Measurements from ENCODE around the gene KCNK1. TPM values are rescaled to one million over a fixed set of nuclear protein-coding genes. Genes with fewer than 3 reads are reported as not detected.

KCNK1 gene
- total RNA-seq, 2 donors from 2014 or later, result 5.2 to 6.3 TPM

DNA sequence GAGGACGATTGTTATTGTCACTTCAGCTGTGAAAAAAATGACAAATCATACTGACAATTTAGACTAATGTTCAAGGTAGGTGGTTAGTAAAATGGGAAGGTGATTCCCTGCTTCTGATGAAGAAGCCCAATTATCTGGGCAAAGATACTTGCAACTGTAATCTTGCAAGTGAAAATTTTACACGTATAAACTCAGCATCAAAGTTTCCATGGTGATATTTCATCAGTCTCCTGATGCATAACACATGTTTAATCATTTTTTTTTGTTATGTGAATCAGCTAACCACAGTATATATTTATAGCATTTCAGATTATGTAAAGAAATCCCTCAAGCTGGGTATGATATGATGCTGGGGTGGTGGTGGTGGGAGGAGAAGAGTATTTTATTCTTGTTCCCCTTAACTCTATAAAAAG lies 16.4 kb upstream of the KCNK1 start:
- H3K27me3 ChIP-seq, result peaks cover 0 to 4% of the 10 kb centered on the region in 2 donors
- no peak overlapping the region for H3K4me3 ChIP-seq
- 30 to 34% methylated on average over 2 of the region's 2 CpGs for WGBS, 2 donors
- H3K9me3 ChIP-seq, result no peaks in the 10 kb centered on the region
- intact Hi-C loops (cut with DNase I), result no loop called here
- no peaks in the 10 kb centered on the region for H3K36me3 ChIP-seq (replicated peaks in 1 of 2; ENCODE audit: insufficient read depth in 1 of 2, low read depth in 2 of 2)
- DNase-seq, result no peak
- no peak overlapping the region for H3K27ac ChIP-seq
- TF ChIP-seq POLR2A (IDR thresholded peaks at IDR 0.05), result no peak
- TF ChIP-seq, protein P1, sequence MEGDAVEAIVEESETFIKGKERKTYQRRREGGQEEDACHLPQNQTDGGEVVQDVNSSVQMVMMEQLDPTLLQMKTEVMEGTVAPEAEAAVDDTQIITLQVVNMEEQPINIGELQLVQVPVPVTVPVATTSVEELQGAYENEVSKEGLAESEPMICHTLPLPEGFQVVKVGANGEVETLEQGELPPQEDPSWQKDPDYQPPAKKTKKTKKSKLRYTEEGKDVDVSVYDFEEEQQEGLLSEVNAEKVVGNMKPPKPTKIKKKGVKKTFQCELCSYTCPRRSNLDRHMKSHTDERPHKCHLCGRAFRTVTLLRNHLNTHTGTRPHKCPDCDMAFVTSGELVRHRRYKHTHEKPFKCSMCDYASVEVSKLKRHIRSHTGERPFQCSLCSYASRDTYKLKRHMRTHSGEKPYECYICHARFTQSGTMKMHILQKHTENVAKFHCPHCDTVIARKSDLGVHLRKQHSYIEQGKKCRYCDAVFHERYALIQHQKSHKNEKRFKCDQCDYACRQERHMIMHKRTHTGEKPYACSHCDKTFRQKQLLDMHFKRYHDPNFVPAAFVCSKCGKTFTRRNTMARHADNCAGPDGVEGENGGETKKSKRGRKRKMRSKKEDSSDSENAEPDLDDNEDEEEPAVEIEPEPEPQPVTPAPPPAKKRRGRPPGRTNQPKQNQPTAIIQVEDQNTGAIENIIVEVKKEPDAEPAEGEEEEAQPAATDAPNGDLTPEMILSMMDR (IDR thresholded peaks at IDR 0.05), result no peak
- no peak for ATAC-seq
- H3K4me1 ChIP-seq, result no peaks in the 10 kb centered on the region

DNA sequence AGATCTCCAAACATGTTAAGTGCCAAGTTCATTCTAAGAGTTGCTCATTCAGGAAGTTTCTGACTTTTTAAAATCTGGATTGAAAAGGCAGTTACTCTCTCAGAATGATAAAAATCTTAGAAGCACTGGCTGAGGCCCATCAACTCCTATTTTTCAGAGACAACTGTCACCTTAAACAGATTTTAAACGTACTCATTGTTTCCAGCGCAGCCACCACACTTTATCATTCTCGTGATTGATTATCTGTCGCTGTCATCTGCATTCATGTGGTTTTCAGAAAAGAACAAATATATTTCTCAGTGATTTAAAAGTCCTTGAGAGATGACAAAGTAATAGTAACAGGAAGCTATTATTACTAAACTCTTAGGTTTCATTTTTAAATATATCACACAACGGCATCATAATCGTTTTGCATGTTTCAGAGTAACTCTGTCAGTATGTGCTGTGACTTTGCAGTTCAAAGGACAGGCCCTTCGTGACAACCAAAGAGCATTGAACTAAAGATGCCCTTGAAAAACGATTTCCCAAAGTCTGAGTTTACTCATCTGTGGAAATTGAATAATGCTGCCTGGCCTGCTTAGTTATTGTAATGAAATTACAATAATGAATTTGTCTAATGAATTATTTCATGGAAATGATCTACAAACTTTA lies 14.9 kb upstream of the KCNK1 start:
- DNase-seq (no peak), ATAC-seq (no peak)
- Histone ChIP-seq H3K27ac (no peak overlapping the region), H3K9me3 (no peaks in the 10 kb centered on the region), H3K27me3 (peaks cover 0 to 4% of the 10 kb centered on the region in 2 donors), H3K36me3 (replicated peaks in 1 of 2; ENCODE audit: insufficient read depth in 1 of 2, low read depth in 2 of 2) (no peaks in the 10 kb centered on the region), H3K4me3 (no peak overlapping the region), H3K4me1 (no peaks in the 10 kb centered on the region)
- intact Hi-C loops (cut with DNase I), result no loop called here
- no peak for TF ChIP-seq POLR2A (IDR thresholded peaks at IDR 0.05)
- TF ChIP-seq, protein P1 (IDR thresholded peaks at IDR 0.05), result no peak
- WGBS, 2 donors, result 14 to 17% methylated on average over 8 of the region's 8 CpGs

DNA sequence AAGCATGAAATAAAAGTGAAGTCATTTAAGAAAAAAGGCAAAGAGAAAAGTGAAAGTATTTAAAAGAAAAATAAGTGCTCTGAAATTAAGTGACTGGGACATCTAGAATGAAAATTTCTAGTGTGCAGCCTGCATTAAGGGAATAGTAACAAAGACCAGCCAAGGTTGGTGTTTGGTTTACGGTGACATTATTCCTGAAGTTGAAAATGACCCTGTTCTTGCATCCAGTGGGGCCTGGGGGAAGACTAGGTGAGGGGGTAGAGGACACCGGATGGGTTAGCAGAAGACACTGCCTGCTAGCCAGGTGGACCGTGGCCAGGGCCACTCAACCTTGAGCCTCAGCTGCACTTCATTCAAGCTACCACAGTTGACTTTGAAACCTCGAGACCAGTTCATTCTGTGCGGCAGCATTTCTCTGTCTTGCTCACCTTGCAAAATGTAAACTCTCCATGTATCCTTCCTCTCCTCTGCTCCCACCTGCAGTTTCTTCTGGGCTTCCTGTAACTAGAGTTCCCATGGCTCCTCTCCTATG lies 14.3 kb upstream of the KCNK1 start:
- no peaks in the 10 kb centered on the region for H3K36me3 ChIP-seq (replicated peaks in 1 of 2; ENCODE audit: insufficient read depth in 1 of 2, low read depth in 2 of 2)
- ATAC-seq (no peak), DNase-seq (no peak)
- WGBS, 2 donors, result 72 to 85% methylated on average over 5 of the region's 5 CpGs
- H3K9me3 ChIP-seq, result no peaks in the 10 kb centered on the region
- H3K4me3 ChIP-seq, result no peak overlapping the region
- H3K27me3 ChIP-seq, result peaks cover 0 to 4% of the 10 kb centered on the region in 2 donors
- H3K4me1 ChIP-seq, result no peaks in the 10 kb centered on the region
- H3K27ac ChIP-seq, result no peak overlapping the region
- intact Hi-C loops (cut with DNase I), result no loop called here
- TF ChIP-seq, protein P1 (IDR thresholded peaks at IDR 0.05), result no peak
- no peak for TF ChIP-seq POLR2A (IDR thresholded peaks at IDR 0.05)

DNA sequence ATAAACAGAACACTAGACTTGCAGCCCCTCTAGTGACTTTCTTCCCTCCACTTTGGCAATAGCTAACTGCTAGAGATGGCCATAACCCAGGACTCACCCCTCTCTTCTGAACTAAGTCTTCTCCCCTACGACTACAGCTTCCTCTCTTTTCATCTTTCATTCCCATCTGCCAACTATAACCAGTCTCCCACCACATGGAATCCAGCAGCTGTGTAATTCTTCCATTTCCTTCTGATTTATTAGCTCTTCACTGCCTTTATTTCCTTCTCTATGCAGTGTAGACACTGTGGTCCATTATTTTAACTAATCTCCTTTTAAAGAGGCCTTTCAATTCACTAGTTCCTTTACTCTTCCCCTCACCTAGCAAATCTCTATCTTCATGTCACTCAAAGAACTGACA lies 13.4 kb upstream of the KCNK1 start:
- TF ChIP-seq POLR2A (IDR thresholded peaks at IDR 0.05), result no peak
- TF ChIP-seq, protein P1 (IDR thresholded peaks at IDR 0.05), result no peak
- ATAC-seq (no peak), DNase-seq (no peak)
- Histone ChIP-seq H3K27ac (no peak overlapping the region), H3K4me1 (no peaks in the 10 kb centered on the region), H3K27me3 (peaks cover 0 to 4% of the 10 kb centered on the region in 2 donors), H3K4me3 (no peak overlapping the region), H3K36me3 (replicated peaks in 1 of 2; ENCODE audit: insufficient read depth in 1 of 2, low read depth in 2 of 2) (no peaks in the 10 kb centered on the region), H3K9me3 (no peaks in the 10 kb centered on the region)
- intact Hi-C loops (cut with DNase I), result no loop called here
- WGBS, 2 donors, result 45 to 52% methylated on average over 1 of the region's 1 CpG

DNA sequence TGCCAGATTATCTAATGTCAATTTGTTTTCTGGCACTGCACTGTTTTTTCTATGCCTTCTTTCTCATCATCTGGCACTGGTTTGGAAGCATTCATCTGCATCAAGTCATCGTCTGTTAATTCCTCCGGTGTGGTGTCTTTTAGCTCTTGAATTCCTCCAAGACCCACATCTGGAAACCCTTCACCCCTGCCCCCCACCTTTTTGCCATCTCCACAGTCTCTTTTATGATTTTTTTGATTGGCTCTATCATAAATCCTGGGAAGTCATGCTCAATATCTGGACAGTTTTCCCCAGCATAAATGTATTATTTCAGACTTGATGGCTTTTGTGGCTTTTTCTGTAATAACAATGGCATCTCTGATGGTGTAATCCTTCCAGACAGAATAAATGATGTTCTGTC lies 10.4 kb upstream of the KCNK1 start:
- DNase-seq (no peak), ATAC-seq (no peak)
- 85 to 88% methylated on average over 2 of the region's 2 CpGs for WGBS, 2 donors
- H3K36me3 ChIP-seq (replicated peaks in 1 of 2; ENCODE audit: insufficient read depth in 1 of 2, low read depth in 2 of 2), result no peaks in the 10 kb centered on the region
- H3K9me3 ChIP-seq, result no peaks in the 10 kb centered on the region
- no peaks in the 10 kb centered on the region for H3K4me1 ChIP-seq
- intact Hi-C loops (cut with DNase I), result no loop called here
- no peak for TF ChIP-seq POLR2A (IDR thresholded peaks at IDR 0.05)
- TF ChIP-seq, protein P1 (IDR thresholded peaks at IDR 0.05), result no peak
- no peak overlapping the region for H3K4me3 ChIP-seq
- no peaks in the 10 kb centered on the region for H3K27me3 ChIP-seq
- H3K27ac ChIP-seq, result no peak overlapping the region
